Muscle of arm (tissue), 12 donors: ENCODE data around the gene BTBD6. TPM values are rescaled to one million over a fixed set of nuclear protein-coding genes. Genes with fewer than 3 reads are reported as not detected.

ENCODE experiments used
- DNase-seq: peaks from one replicate; pipeline ENCODE4 v3.0.0-alpha.2; 2013
- polyA plus RNA-seq, 12 donors: library from polyadenylated mRNA; unstranded; fragments of 120-200 nt; gene quantifications; one replicate each; pipeline ENCODE4 v1.2.1, GENCODE V29; 2013; ENCODE audit not compliant: insufficient read length in 12 of 12

BTBD6 gene
- polyA plus RNA-seq, 12 donors = 26.5 to 43.9 (median 36.3) TPM; not detected in 1

- no peak for DNase-seq
Observed at GRCh38 chr14:105209091-105209490, 39.2 kb upstream of the BTBD6 start.

- DNase-seq = no peak
Observed at GRCh38 chr14:105209646-105210045, 38.7 kb upstream of the BTBD6 start.

- no peak for DNase-seq
Observed at GRCh38 chr14:105210266-105211025, 37.9 kb upstream of the BTBD6 start.

GRCh38 chr14:105211086-105211757 lies 37.1 kb upstream of the BTBD6 start:
- DNase-seq = no peak

GRCh38 chr14:105211758-105212089 lies 36.6 kb upstream of the BTBD6 start:
- DNase-seq = no peak

- DNase-seq = no peak
Observed at GRCh38 chr14:105212541-105213300, 35.6 kb upstream of the BTBD6 start.

GRCh38 chr14:105213361-105213760 lies 35.0 kb upstream of the BTBD6 start:
- no peak for DNase-seq

- DNase-seq = no peak
Observed at GRCh38 chr14:105214324-105214915, 33.9 kb upstream of the BTBD6 start.

GRCh38 chr14:105215602-105216001 lies 32.7 kb upstream of the BTBD6 start:
- no peak for DNase-seq

GRCh38 chr14:105216490-105217247 lies 31.7 kb upstream of the BTBD6 start:
- DNase-seq = no peak

- DNase-seq = no peak
Observed at GRCh38 chr14:105217774-105218173, 30.6 kb upstream of the BTBD6 start.

GRCh38 chr14:105218611-105219010 lies 29.7 kb upstream of the BTBD6 start:
- DNase-seq = no peak

- DNase-seq = no peak
Observed at GRCh38 chr14:105219043-105219612, 29.2 kb upstream of the BTBD6 start.

GRCh38 chr14:105219753-105220152 lies 28.6 kb upstream of the BTBD6 start:
- DNase-seq = no peak

- no peak for DNase-seq
Observed at GRCh38 chr14:105220699-105221597, 27.4 kb upstream of the BTBD6 start.

GRCh38 chr14:105221598-105222178 lies 26.6 kb upstream of the BTBD6 start:
- DNase-seq = no peak

GRCh38 chr14:105223260-105223659 lies 25.1 kb upstream of the BTBD6 start:
- DNase-seq = no peak

GRCh38 chr14:105223770-105224544 lies 24.4 kb upstream of the BTBD6 start:
- DNase-seq = no peak
